Measurements from ENCODE around the gene CDH10.

CDH10 gene

GRCh38 chr5:24644761-24645160 is at the start of gene CDH10:
TSS of gene CDH10 (minus strand) at chr5:24644978. CDS start at chr5:24593490, 51,488 bp downstream.
- DNase-seq = no peak

- no peak for DNase-seq
Measured at GRCh38 chr5:24693609-24694008, 48.8 kb upstream of the CDH10 start.

- no peak for DNase-seq
Measured at GRCh38 chr5:24691074-24691473, 46.3 kb upstream of the CDH10 start.

GRCh38 chr5:24681106-24681505 is 36.3 kb upstream of the CDH10 start:
- no peak for DNase-seq

- no peak for DNase-seq
Measured at GRCh38 chr5:24668050-24668449, 23.3 kb upstream of the CDH10 start.

GRCh38 chr5:24649531-24649930 is 4.8 kb upstream of the CDH10 start:
- DNase-seq = no peak

- no peak for DNase-seq
Measured at GRCh38 chr5:24646915-24647314, 2.1 kb upstream of the CDH10 start.

GRCh38 chr5:24645483-24645882 is 705 bp upstream of the CDH10 start:
- no peak for DNase-seq

- DNase-seq = no peak
Measured at GRCh38 chr5:24643880-24644279, 898 bp downstream of the CDH10 start.

- no peak for DNase-seq
Measured at GRCh38 chr5:24643156-24643555, 1.6 kb downstream of the CDH10 start.

GRCh38 chr5:24642022-24642421 is 2.8 kb downstream of the CDH10 start:
- no peak for DNase-seq

- no peak for DNase-seq
Measured at GRCh38 chr5:24635209-24635608, 9.6 kb downstream of the CDH10 start.

GRCh38 chr5:24633715-24634325 is 11.0 kb downstream of the CDH10 start:
- DNase-seq = no peak

GRCh38 chr5:24632353-24632752 is 12.4 kb downstream of the CDH10 start:
- no peak for DNase-seq

- DNase-seq = no peak
Measured at GRCh38 chr5:24630918-24631317, 13.9 kb downstream of the CDH10 start.

GRCh38 chr5:24629798-24630197 is 15.0 kb downstream of the CDH10 start:
- no peak for DNase-seq

GRCh38 chr5:24624872-24625271 is 19.9 kb downstream of the CDH10 start:
- no peak for DNase-seq

GRCh38 chr5:24623624-24624023 is 21.2 kb downstream of the CDH10 start:
- no peak for DNase-seq

GRCh38 chr5:24623031-24623430 is 21.7 kb downstream of the CDH10 start:
- DNase-seq = no peak

- DNase-seq = no peak
Measured at GRCh38 chr5:24621792-24622191, 23.0 kb downstream of the CDH10 start.

GRCh38 chr5:24616566-24616965 is 28.2 kb downstream of the CDH10 start:
- DNase-seq = no peak

- DNase-seq = no peak
Measured at GRCh38 chr5:24615159-24615558, 29.6 kb downstream of the CDH10 start.

- DNase-seq = no peak
Measured at GRCh38 chr5:24609706-24610105, 35.1 kb downstream of the CDH10 start.

GRCh38 chr5:24606971-24607370 is 37.8 kb downstream of the CDH10 start:
- no peak for DNase-seq

GRCh38 chr5:24602188-24602587 is 42.6 kb downstream of the CDH10 start:
- no peak for DNase-seq

- DNase-seq = no peak
Measured at GRCh38 chr5:24598956-24599355, 45.8 kb downstream of the CDH10 start.
